ENCODE data around the gene S100A8. TPM values are rescaled to one million over a fixed set of nuclear protein-coding genes. Genes with fewer than 3 reads are reported as not detected.

The S100A8 gene
- total and polyA plus RNA-seq, 4 donors, result 38.4 to 99.3 (median 41.9) TPM

GRCh38 chr1:153371231-153371630 is 19.6 kb downstream of the S100A8 start:
- no peak overlapping the region for H3K4me3 ChIP-seq (ENCODE audit: low read depth in 1 of 3, low read length in 3 of 3)
- no peak overlapping the region for H3K27ac ChIP-seq (ENCODE audit: low read depth in 1 of 2, low read length in 2 of 2)
- H3K36me3 ChIP-seq (ENCODE audit: control insufficient read depth in 4 of 4, insufficient read depth in 3 of 4, low read depth in 1 of 4, low read length in 3 of 4), result no peaks in the 10 kb centered on the region
- H3K9me3 ChIP-seq (ENCODE audit: control insufficient read depth in 4 of 4, low read length in 3 of 4), result no peaks in the 10 kb centered on the region
- H3K27me3 ChIP-seq (ENCODE audit: control insufficient read depth in 4 of 4, insufficient read depth in 4 of 4, low read length in 3 of 4), result peaks cover 0 to 3% (median 1%) of the 10 kb centered on the region in 4 donors
- no peak overlapping the region for H3K9ac ChIP-seq (ENCODE audit: low read depth in 1 of 2, low read length in 2 of 2)
- no peaks in the 10 kb centered on the region for H3K4me1 ChIP-seq (ENCODE audit: control insufficient read depth in 4 of 4, insufficient read depth in 4 of 4, low read length in 3 of 4)
- 93% methylated on average over 1 of the region's 1 CpG for WGBS
- TF ChIP-seq SP1 (IDR thresholded peaks at IDR 0.05) (no peak), HNF4A (conservative IDR thresholded peaks at IDR 0.05) (no peak)
- no peak for DNase-seq (ENCODE audit: low spot score)

GRCh38 chr1:153370146-153370545 is 20.7 kb downstream of the S100A8 start:
- Histone ChIP-seq H3K9ac (ENCODE audit: low read depth in 1 of 2, low read length in 2 of 2) (no peak overlapping the region), H3K36me3 (ENCODE audit: control insufficient read depth in 4 of 4, insufficient read depth in 3 of 4, low read depth in 1 of 4, low read length in 3 of 4) (no peaks in the 10 kb centered on the region), H3K27me3 (ENCODE audit: control insufficient read depth in 4 of 4, insufficient read depth in 4 of 4, low read length in 3 of 4) (peaks cover 0 to 5% (median 1%) of the 10 kb centered on the region in 4 donors), H3K9me3 (ENCODE audit: control insufficient read depth in 4 of 4, low read length in 3 of 4) (no peaks in the 10 kb centered on the region), H3K27ac (ENCODE audit: low read depth in 1 of 2, low read length in 2 of 2) (no peak overlapping the region), H3K4me1 (ENCODE audit: control insufficient read depth in 4 of 4, insufficient read depth in 4 of 4, low read length in 3 of 4) (no peaks in the 10 kb centered on the region), H3K4me3 (ENCODE audit: low read depth in 1 of 3, low read length in 3 of 3) (no peak overlapping the region)
- DNase-seq (ENCODE audit: low spot score), result no peak
- 74% methylated on average over 3 of the region's 3 CpGs for WGBS
- TF ChIP-seq HNF4G (IDR thresholded peaks at IDR 0.05), result no peak
- no peak for TF ChIP-seq FOXA2 (IDR thresholded peaks at IDR 0.05)
- TF ChIP-seq YY1 (IDR thresholded peaks at IDR 0.05), result no peak
- TF ChIP-seq ZBTB33 (IDR thresholded peaks at IDR 0.05), result no peak
- TF ChIP-seq HNF4A (conservative IDR thresholded peaks at IDR 0.05), result no peak
- no peak for TF ChIP-seq REST (IDR thresholded peaks at IDR 0.05)
- TF ChIP-seq RAD21 (IDR thresholded peaks at IDR 0.05), result no peak
- TF ChIP-seq GABPA (IDR thresholded peaks at IDR 0.05 in 1 of 2, conservative IDR thresholded peaks at IDR 0.05 in 1 of 2), result no peak
- TF ChIP-seq SP1 (IDR thresholded peaks at IDR 0.05), result no peak
- TF ChIP-seq NR2F2 (IDR thresholded peaks at IDR 0.05), result no peak
- no peak for TF ChIP-seq EGR1 (IDR thresholded peaks at IDR 0.05; ENCODE audit: low read depth in 2 of 2)
- TF ChIP-seq JUND (IDR thresholded peaks at IDR 0.05), result no peak
- TF ChIP-seq, protein P1, sequence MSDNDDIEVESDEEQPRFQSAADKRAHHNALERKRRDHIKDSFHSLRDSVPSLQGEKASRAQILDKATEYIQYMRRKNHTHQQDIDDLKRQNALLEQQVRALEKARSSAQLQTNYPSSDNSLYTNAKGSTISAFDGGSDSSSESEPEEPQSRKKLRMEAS (IDR thresholded peaks at IDR 0.05), result no peak
- TF ChIP-seq FOXA1 (IDR thresholded peaks at IDR 0.05), result no peak
- no peak for TF ChIP-seq RXRA (IDR thresholded peaks at IDR 0.05)
- TF ChIP-seq TAF1 (conservative IDR thresholded peaks at IDR 0.05), result no peak
- no peak for TF ChIP-seq CTCF (IDR thresholded peaks at IDR 0.05; ENCODE audit: low read depth, low read length, missing input control)
- no peak for TF ChIP-seq ATF3 (IDR thresholded peaks at IDR 0.05)

Data from liver (tissue), 9 donors.